Measurements from ENCODE around the gene ZXDC.

ZXDC gene

GRCh38 chr3:126395846-126396513, 79.7 kb downstream of the ZXDC start:
- no peak for DNase-seq (ENCODE audit: low read depth in 2 of 2)

- no peak for DNase-seq (ENCODE audit: low read depth in 2 of 2)
Observed at GRCh38 chr3:126394977-126395321, 80.7 kb downstream of the ZXDC start.

- no peak for DNase-seq (ENCODE audit: low read depth in 2 of 2)
Observed at GRCh38 chr3:126394179-126394976, 81.3 kb downstream of the ZXDC start, which contains the start of gene CFAP100. Gene CFAP100, plus strand, starts transcription at chr3:126394909. Its CDS starts 1,092 bp downstream, at chr3:126396001.

GRCh38 chr3:126393563-126393962, 82.1 kb downstream of the ZXDC start:
- no peak for DNase-seq (ENCODE audit: low read depth in 2 of 2)

GRCh38 chr3:126392246-126392645, 83.4 kb downstream of the ZXDC start:
- no peak for DNase-seq (ENCODE audit: low read depth in 2 of 2)

GRCh38 chr3:126391631-126392030, 84.1 kb downstream of the ZXDC start:
- DNase-seq (ENCODE audit: low read depth in 2 of 2): no peak

GRCh38 chr3:126390751-126391150, 84.9 kb downstream of the ZXDC start:
- no peak for DNase-seq (ENCODE audit: low read depth in 2 of 2)

- DNase-seq (ENCODE audit: low read depth in 2 of 2): no peak
Observed at GRCh38 chr3:126390201-126390600, 85.5 kb downstream of the ZXDC start.

- DNase-seq (ENCODE audit: low read depth in 2 of 2): no peak
Observed at GRCh38 chr3:126389794-126390146, 85.9 kb downstream of the ZXDC start.

GRCh38 chr3:126389112-126389793, 86.4 kb downstream of the ZXDC start:
- DNase-seq (ENCODE audit: low read depth in 2 of 2): peak; percentile 30 to 37
